Neuronal stem cell (in vitro differentiated cells): ENCODE data around the gene GPHN.

Experiments
- DNase-seq: peaks from one replicate; pipeline ENCODE4 v3.0.0-alpha.2; 2013; ENCODE audit warnings: low spot score
- H2AFZ ChIP-seq: one replicate; pipeline ENCODE4 v1.6.1; 2013; ENCODE audit warnings: mild to moderate bottlenecking, low read length, inconsistent platforms
- H2AK5ac ChIP-seq: 2 replicates; pipeline ENCODE4 v1.6.1; 2013; ENCODE audit warnings: low read depth, mild to moderate bottlenecking, inconsistent platforms, low read length, moderate library complexity, mixed read lengths
- H2BK120ac ChIP-seq: 2 replicates; pipeline ENCODE4 v1.6.1; 2013; ENCODE audit warnings: low read depth, mild to moderate bottlenecking, inconsistent platforms, low read length, moderate library complexity, mixed read lengths
- H2BK12ac ChIP-seq: one replicate; pipeline ENCODE4 v1.6.1; 2013; ENCODE audit warnings: low read length, inconsistent platforms
- H2BK15ac ChIP-seq: 2 replicates; pipeline ENCODE4 v1.6.1; 2013; ENCODE audit warnings: mild to moderate bottlenecking, low read length, inconsistent platforms, mixed read lengths
- H2BK5ac ChIP-seq: one replicate; pipeline ENCODE4 v1.6.1; 2013; ENCODE audit warnings: inconsistent platforms, mild to moderate bottlenecking, low read length, moderate library complexity
- H3K14ac ChIP-seq: one replicate; pipeline ENCODE4 v1.6.1; 2013; ENCODE audit warnings: low read length, inconsistent platforms
- H3K18ac ChIP-seq: 2 replicates; pipeline ENCODE4 v1.6.1; 2013; ENCODE audit warnings: low read length, inconsistent platforms
- H3K23ac ChIP-seq: 2 replicates; pipeline ENCODE4 v1.6.1; 2013; ENCODE audit warnings: low read depth, mild to moderate bottlenecking, mixed read lengths, low read length, inconsistent platforms; ENCODE audit not compliant: poor library complexity
- H3K27ac ChIP-seq: replicated peaks from 3 replicates; pipeline ENCODE4 v1.5.1; 2013; ENCODE audit warnings: low read length, inconsistent platforms
- H3K27me3 ChIP-seq, 3 experiments: 2 replicates each; pipeline ENCODE4 v1.6.1; 2013; ENCODE audit warnings: low read length in 3 of 3, mild to moderate bottlenecking in 2 of 3, inconsistent platforms in 1 of 3, low read depth in 1 of 3, mixed read lengths in 1 of 3, moderate library complexity in 1 of 3; ENCODE audit not compliant: control insufficient read depth in 3 of 3, insufficient read depth in 3 of 3
- H3K36me3 ChIP-seq, 2 donors: replicated peaks in 1 of 2; 2 replicates each; pipeline ENCODE4 v1.6.1; 2013; ENCODE audit warnings: low read length in 2 of 2; ENCODE audit not compliant: control insufficient read depth in 2 of 2, insufficient read depth in 2 of 2
- H3K4ac ChIP-seq: 2 replicates; pipeline ENCODE4 v1.6.1; 2013; ENCODE audit warnings: inconsistent platforms, mild to moderate bottlenecking, low read length, moderate library complexity
- H3K4me1 ChIP-seq, 2 donors: 1 replicate in 1 of 2; 2 replicates in 1 of 2; pipeline ENCODE4 v1.6.1; 2013; ENCODE audit warnings: low read length in 2 of 2, low read depth in 1 of 2; ENCODE audit not compliant: control insufficient read depth in 2 of 2, insufficient read depth in 1 of 2
- H3K4me2 ChIP-seq: one replicate; pipeline ENCODE4 v1.6.1; 2013; ENCODE audit warnings: mild to moderate bottlenecking, low read length, inconsistent platforms; ENCODE audit not compliant: insufficient read depth, poor library complexity, severe bottlenecking
- H3K4me3 ChIP-seq, 2 donors: 2 replicates each; pipeline ENCODE4 v1.5.1; 2013; ENCODE audit warnings: low read length in 2 of 2, mild to moderate bottlenecking in 2 of 2, inconsistent platforms in 1 of 2, moderate library complexity in 1 of 2
- H3K79me1 ChIP-seq: one replicate; pipeline ENCODE4 v1.6.1; 2013; ENCODE audit warnings: low read depth, mild to moderate bottlenecking, inconsistent platforms, low read length, moderate library complexity
- H3K9ac ChIP-seq: one replicate; pipeline ENCODE4 v1.6.1; 2013; ENCODE audit warnings: mild to moderate bottlenecking, low read depth, low read length, inconsistent platforms; ENCODE audit not compliant: poor library complexity
- H3K9me3 ChIP-seq, 2 donors: replicated peaks in 1 of 2; 2 replicates each; pipeline versions ENCODE3 to v1.6.1; 2013; ENCODE audit warnings: low read length in 2 of 2, mild to moderate bottlenecking in 2 of 2, inconsistent platforms in 1 of 2, low read depth in 1 of 2, mixed read lengths in 1 of 2, moderate library complexity in 1 of 2; ENCODE audit not compliant: control insufficient read depth in 2 of 2, insufficient read depth in 1 of 2
- H4K8ac ChIP-seq: one replicate; pipeline ENCODE4 v1.6.1; 2013; ENCODE audit warnings: low read depth, mild to moderate bottlenecking, inconsistent platforms, low read length, moderate library complexity
- H4K91ac ChIP-seq: one replicate; pipeline ENCODE4 v1.6.1; 2013; ENCODE audit warnings: low read length, low read depth, mild to moderate bottlenecking, inconsistent platforms; ENCODE audit not compliant: poor library complexity
- WGBS, 2 donors: extraction: QIAGEN DNeasy Blood & Tissue Kit; methylation state at CpG; one replicate each; pipeline ENCODE4 v1.1.7; 2013; ENCODE audit warnings: missing lambda C conversion rate in 2 of 2, mixed read lengths in 1 of 2; ENCODE audit not compliant: insufficient read length in 2 of 2, insufficient replicate concordance in 1 of 2; ENCODE audit errors: extremely low coverage in 2 of 2; 5-methylcytosine and 5-hydroxymethylcytosine counted together

Gene GPHN

DNA sequence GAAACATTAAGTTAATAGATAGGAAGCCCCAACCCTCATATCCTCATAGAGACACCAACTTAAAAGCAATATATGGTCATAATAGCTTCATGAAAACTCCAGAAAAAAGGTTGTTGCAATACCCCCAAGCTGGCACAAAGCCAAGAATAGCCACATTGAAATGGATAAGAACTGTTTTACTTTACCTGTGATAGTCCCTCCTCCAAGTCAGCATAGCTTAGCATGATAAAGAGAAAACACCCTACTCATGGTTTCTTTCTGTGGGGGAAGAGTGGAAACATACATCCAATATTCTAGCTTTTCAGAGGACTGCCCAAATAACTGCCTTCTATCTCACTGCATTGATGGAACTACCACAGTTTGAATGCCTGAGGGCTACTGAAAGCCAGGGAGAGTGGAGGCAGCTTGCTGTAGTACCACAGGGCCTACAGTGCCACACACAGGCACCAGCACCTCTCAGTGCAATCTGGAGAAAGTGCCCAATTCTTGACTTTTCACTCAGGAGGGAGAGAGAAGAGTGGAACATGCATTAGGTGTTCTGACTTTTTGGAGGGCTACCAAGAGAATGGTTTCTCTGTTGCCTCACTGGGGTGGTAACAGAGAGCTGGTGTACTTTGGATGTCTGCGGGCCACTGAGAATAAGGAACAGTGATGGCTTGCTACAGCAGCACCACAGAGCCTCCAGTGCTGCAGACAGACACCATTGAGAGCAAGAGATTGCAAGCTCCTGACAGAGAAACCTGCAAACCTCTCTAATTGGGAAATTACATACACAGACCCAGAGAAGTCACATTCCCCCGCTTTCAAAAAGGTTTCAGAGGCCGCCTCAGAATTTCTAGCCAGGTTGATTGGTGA, 524.2 kb downstream of the GPHN start:
- Histone ChIP-seq H2AK5ac (no peak overlapping the region), H3K4ac (no peak overlapping the region), H3K79me1 (no peaks in the 10 kb centered on the region), H2BK12ac (no peak overlapping the region), H3K27me3 (no peaks in the 10 kb centered on the region), H3K14ac (no peak overlapping the region), H3K4me3 (no peak overlapping the region), H3K9me3 (peaks cover 2 to 21% of the 10 kb centered on the region in 2 donors), H2BK5ac (no peak overlapping the region), H4K91ac (no peak overlapping the region), H2BK15ac (no peak overlapping the region), H3K27ac (no peak overlapping the region), H3K4me1 (no peaks in the 10 kb centered on the region), H3K4me2 (no peak overlapping the region), H2BK120ac (no peak overlapping the region), H3K18ac (no peak overlapping the region), H3K9ac (no peak overlapping the region), H2AFZ (no peak overlapping the region), H4K8ac (no peak overlapping the region), H3K23ac (no peak overlapping the region), H3K36me3 (peaks cover 0 to 6% of the 10 kb centered on the region in 2 donors)
- no peak for DNase-seq
- WGBS, 2 donors = no CpG with 5 or more reads among the region's 3 CpGs

DNA sequence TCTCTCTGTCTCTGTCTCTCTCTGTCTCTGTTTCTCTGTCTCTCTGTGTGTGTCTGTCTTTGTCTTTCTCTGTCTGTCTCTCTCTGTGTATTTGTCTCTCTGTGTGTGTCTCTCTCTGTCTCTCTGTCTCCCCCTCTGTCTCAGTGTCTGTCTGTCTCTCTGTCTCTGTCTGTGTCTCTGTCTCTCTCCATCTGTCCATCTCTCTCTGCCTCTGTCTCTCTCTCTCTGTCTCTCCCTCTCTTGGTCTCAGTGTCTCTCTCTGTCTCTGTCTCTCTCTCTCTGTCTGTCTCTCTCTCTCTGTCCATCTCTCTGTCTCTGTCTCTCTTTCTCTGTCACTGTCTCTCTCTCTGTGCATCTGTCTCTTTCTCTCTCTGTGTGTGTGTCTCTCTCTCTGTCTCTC, 537.5 kb downstream of the GPHN start:
- Histone ChIP-seq H3K4ac (no peak overlapping the region), H3K9me3 (peaks cover 0 to 1% of the 10 kb centered on the region in 2 donors), H3K36me3 (peaks cover 0 to 3% of the 10 kb centered on the region in 2 donors), H4K8ac (no peak overlapping the region), H3K4me3 (no peak overlapping the region), H3K4me2 (no peak overlapping the region), H3K27me3 (no peaks in the 10 kb centered on the region), H3K79me1 (no peaks in the 10 kb centered on the region), H3K4me1 (no peaks in the 10 kb centered on the region), H2AFZ (no peak overlapping the region), H2BK12ac (no peak overlapping the region), H2BK120ac (no peak overlapping the region), H2BK5ac (no peak overlapping the region), H4K91ac (no peak overlapping the region), H3K27ac (no peak overlapping the region), H3K18ac (no peak overlapping the region), H2BK15ac (no peak overlapping the region), H2AK5ac (no peak overlapping the region), H3K23ac (no peak overlapping the region), H3K14ac (no peak overlapping the region), H3K9ac (no peak overlapping the region)
- DNase-seq = no peak

DNA sequence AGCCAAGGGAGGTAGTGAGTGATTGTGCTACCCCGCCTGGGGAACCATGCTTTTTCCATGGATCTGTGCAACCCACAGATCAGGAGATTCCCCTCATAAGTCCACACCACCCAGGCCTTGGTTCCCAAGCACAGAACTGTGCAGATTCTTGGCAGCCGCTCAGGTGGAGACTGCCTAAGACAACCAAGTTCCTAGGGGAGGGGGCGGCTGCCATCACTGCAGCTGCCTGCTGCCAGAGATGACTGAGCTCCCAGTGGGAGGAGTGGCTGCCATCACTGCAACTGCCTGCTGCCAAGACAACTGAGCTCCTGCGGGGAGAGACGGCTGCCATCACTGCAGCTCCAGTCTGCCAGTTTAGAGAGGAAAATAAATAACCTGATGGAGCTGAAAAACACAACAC, 542.9 kb downstream of the GPHN start:
- H2BK15ac ChIP-seq = no peak overlapping the region
- peaks cover 3 to 13% of the 10 kb centered on the region in 2 donors for H3K9me3 ChIP-seq
- H3K4me1 ChIP-seq = no peaks in the 10 kb centered on the region
- H3K4ac ChIP-seq = no peak overlapping the region
- no peak overlapping the region for H3K9ac ChIP-seq
- H3K18ac ChIP-seq = no peak overlapping the region
- H3K27ac ChIP-seq = no peak overlapping the region
- no peak overlapping the region for H2AK5ac ChIP-seq
- H3K4me2 ChIP-seq = no peak overlapping the region
- WGBS, 2 donors = no CpG with 5 or more reads among the region's 5 CpGs
- H2BK5ac ChIP-seq = no peak overlapping the region
- H3K23ac ChIP-seq = no peak overlapping the region
- peaks cover 2 to 6% of the 10 kb centered on the region in 2 donors for H3K36me3 ChIP-seq
- H2BK12ac ChIP-seq = no peak overlapping the region
- H3K14ac ChIP-seq = no peak overlapping the region
- H3K4me3 ChIP-seq = no peak overlapping the region
- no peak for DNase-seq
- no peak overlapping the region for H4K91ac ChIP-seq
- no peaks in the 10 kb centered on the region for H3K79me1 ChIP-seq
- H2AFZ ChIP-seq = no peak overlapping the region
- H3K27me3 ChIP-seq = no peaks in the 10 kb centered on the region
- H2BK120ac ChIP-seq = no peak overlapping the region
- H4K8ac ChIP-seq = no peak overlapping the region

DNA sequence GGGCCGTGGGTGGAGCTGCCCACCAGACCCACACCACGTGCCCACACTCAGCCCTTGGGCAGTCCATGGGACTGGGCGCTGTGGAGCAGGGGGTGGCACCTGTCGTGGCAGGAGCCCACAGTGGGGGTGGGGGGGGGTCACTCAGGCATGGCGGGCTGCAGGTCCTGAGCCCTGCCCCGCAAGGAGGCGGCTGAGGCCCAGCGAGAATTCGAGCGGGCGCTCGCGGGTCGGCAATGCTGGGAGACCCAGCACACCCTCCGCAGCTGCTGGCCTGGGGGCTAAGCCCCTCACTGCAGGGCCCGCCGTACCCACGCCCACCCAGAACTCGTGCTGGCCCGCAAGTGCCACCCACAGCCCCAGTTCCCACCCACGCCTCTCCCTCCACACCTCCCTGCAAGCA, 548.7 kb downstream of the GPHN start:
- DNase-seq = no peak
- H4K8ac ChIP-seq = no peak overlapping the region
- no peak overlapping the region for H3K4me3 ChIP-seq
- no peak overlapping the region for H2BK15ac ChIP-seq
- H3K36me3 ChIP-seq = peaks cover 0 to 8% of the 10 kb centered on the region in 2 donors
- no peak overlapping the region for H3K4me2 ChIP-seq
- peaks cover 0 to 6% of the 10 kb centered on the region in 2 donors for H3K9me3 ChIP-seq
- no peaks in the 10 kb centered on the region for H3K27me3 ChIP-seq
- no peak overlapping the region for H2AK5ac ChIP-seq
- no peak overlapping the region for H3K27ac ChIP-seq
- no peak overlapping the region for H2AFZ ChIP-seq
- no peak overlapping the region for H3K4ac ChIP-seq
- peaks cover 0 to 2% of the 10 kb centered on the region in 2 donors for H3K4me1 ChIP-seq
- no peak overlapping the region for H2BK120ac ChIP-seq
- no peak overlapping the region for H3K14ac ChIP-seq
- H2BK5ac ChIP-seq = no peak overlapping the region
- H3K9ac ChIP-seq = no peak overlapping the region
- no peak overlapping the region for H3K23ac ChIP-seq
- H4K91ac ChIP-seq = no peak overlapping the region
- no CpG with 5 or more reads among the region's 21 CpGs for whole genome bisulfite sequencing, 2 donors
- H3K18ac ChIP-seq = no peak overlapping the region
- no peaks in the 10 kb centered on the region for H3K79me1 ChIP-seq
- no peak overlapping the region for H2BK12ac ChIP-seq
